Transverse colon (tissue), 4 donors: ENCODE results near the gene ALDH18A1. TPM values are rescaled to one million over a fixed set of nuclear protein-coding genes. Genes with fewer than 3 reads are reported as not detected.
A peak's percentile ranks its signal among the peaks of the same experiment; 100 is the strongest.

Experiments
- DNase-seq: peaks from one replicate; pipeline ENCODE4 v3.0.0-alpha.2; 2019
- H3K27ac ChIP-seq, 4 donors: fragments of 200-600 bp; sonication (generic); 2 replicates each; pipeline ENCODE4 v1.5.1; 2016 to 2018; ENCODE audit warnings: inconsistent platforms in 4 of 4
- H3K27me3 ChIP-seq: fragments of 200-600 bp; sonication (generic); 2 replicates; pipeline ENCODE4 v1.5.1; 2017; ENCODE audit warnings: inconsistent platforms
- H3K36me3 ChIP-seq, 4 donors: fragments of 200-600 bp; sonication (generic); 2 replicates each; pipeline ENCODE4 v1.5.1; 2017 to 2019; ENCODE audit warnings: inconsistent platforms in 4 of 4
- H3K4me1 ChIP-seq, 4 donors: fragments of 200-600 bp; sonication (generic); 2 replicates each; pipeline ENCODE4 v1.5.1; 2017 to 2020; ENCODE audit warnings: inconsistent platforms in 4 of 4
- H3K4me3 ChIP-seq, 4 donors: fragments of 200-600 bp; sonication (generic); 1 replicate in 1 of 4; 2 replicates in 3 of 4; pipeline versions ENCODE4 v1.5.1 to v1.6.1; 2017 to 2019; ENCODE audit warnings: inconsistent platforms in 4 of 4
- H3K9me3 ChIP-seq, 2 donors: fragments of 200-600 bp; sonication (generic); 2 replicates each; pipeline ENCODE4 v1.5.1; 2017 to 2019; ENCODE audit warnings: inconsistent platforms in 2 of 2
- CTCF ChIP-seq, 5 experiments: fragments of 200-600 bp in 3 of 5; fragments of 450-650 bp in 2 of 5; sonication (generic) in 3 of 5; IDR thresholded peaks; 1 replicate in 2 of 5; 2 replicates in 3 of 5; pipeline ENCODE4 v1.5.1; 2016 to 2017; ENCODE audit warnings: antibody characterized with exemption in 5 of 5, inconsistent platforms in 3 of 5, mild to moderate bottlenecking in 2 of 5, moderate library complexity in 1 of 5
- EP300 ChIP-seq: sonication (generic); formaldehyde crosslinking; IDR thresholded peaks from one replicate; pipeline ENCODE4 v1.6.1; 2017; ENCODE audit warnings: antibody characterized with exemption, low read depth
- POLR2A ChIP-seq: fragments of 450-650 bp; IDR thresholded peaks from one replicate; pipeline ENCODE4 v1.6.1; 2016; ENCODE audit warnings: antibody characterized with exemption, mild to moderate bottlenecking, moderate library complexity
- POLR2AphosphoS5 ChIP-seq, 3 donors: sonication (generic); formaldehyde crosslinking; IDR thresholded peaks; one replicate each; pipeline ENCODE4 v1.6.1; 2016; ENCODE audit warnings: antibody characterized with exemption in 3 of 3
- WGBS, 2 donors: methylation state at CpG; one replicate each; pipeline ENCODE4 v1.1.5; 2018; ENCODE audit warnings: low coverage in 1 of 2; 5-methylcytosine and 5-hydroxymethylcytosine counted together
- in situ Hi-C, 4 donors: fragments of 200-750 bp; cut with MboI; loops; one replicate each; pipeline versions ENCODE4 v1.15.0 to v1.15.1; 2017; ENCODE audit warnings: low sequenced_read_pairs in 3 of 4, low pct_ligation_motif_present in 1 of 4, low pct_unique_long_range_greater_than_20kb in 1 of 4
- intact Hi-C: fragments of 100-400 bp; cut with DNase I; formaldehyde crosslinking; loops from one replicate; pipeline ENCODE4 v1.15.1; 2023; ENCODE audit warnings: low total_unique reads
- total RNA-seq, 4 donors: library from RNA; depleted of rRNA; stranded (reverse); fragments of >200 nt; gene quantifications; one replicate each; pipeline ENCODE4 v1.1.0, GENCODE V29; 2016

Gene ALDH18A1
- total RNA-seq, 4 donors from 2014 or later, result 98.7 to 130 (median 116) TPM

GRCh38 chr10:95588025-95588424 lies 68.5 kb downstream of the ALDH18A1 start:
- DNase-seq, result peak; percentile 41
- in situ Hi-C loops, result no loop called here
- WGBS, 2 donors, result 82% methylated on average over 1 of the region's 1 CpG; no CpG with 5 or more reads in 1 of the 2 donors

GRCh38 chr10:95579835-95580535 lies 76.5 kb downstream of the ALDH18A1 start:
- TF ChIP-seq CTCF (IDR thresholded peaks at IDR 0.05) (no peak), POLR2AphosphoS5 (IDR thresholded peaks at IDR 0.05) (no peak), POLR2A (no peak), EP300 (no peak)
- H3K36me3 ChIP-seq, result no peaks in the 10 kb centered on the region
- intact Hi-C loops (no loop called here), in situ Hi-C loops (no loop called here)
- H3K4me1 ChIP-seq, result peaks cover 0 to 3% (median 0%) of the 10 kb centered on the region in 4 donors
- DNase-seq, result no peak
- 60 to 84% methylated on average over 1 to 2 of the region's 2 CpGs for WGBS, 2 donors
- H3K27me3 ChIP-seq, result no peaks in the 10 kb centered on the region
- H3K9me3 ChIP-seq, result no peaks in the 10 kb centered on the region
- no peak overlapping the region for H3K27ac ChIP-seq
- no peak overlapping the region for H3K4me3 ChIP-seq

More at GRCh38 chr10:95588025-95588424, 68.5 kb downstream of the ALDH18A1 start:
- Histone ChIP-seq H3K27ac (no peak overlapping the region), H3K4me3 (no peak overlapping the region), H3K4me1 (no peaks in the 10 kb centered on the region), H3K36me3 (no peaks in the 10 kb centered on the region), H3K9me3 (no peaks in the 10 kb centered on the region), H3K27me3 (no peaks in the 10 kb centered on the region)
- TF ChIP-seq POLR2A (no peak), EP300 (no peak), POLR2AphosphoS5 (IDR thresholded peaks at IDR 0.05) (no peak)
- intact Hi-C loops, result no loop called here

- H3K27ac ChIP-seq, result no peak overlapping the region
- peaks cover 0 to 3% (median 0%) of the 10 kb centered on the region in 4 donors for H3K4me1 ChIP-seq
- TF ChIP-seq EP300 (no peak), POLR2AphosphoS5 (IDR thresholded peaks at IDR 0.05) (no peak), POLR2A (no peak), CTCF (IDR thresholded peaks at IDR 0.05) (no peak)
- H3K9me3 ChIP-seq, result no peaks in the 10 kb centered on the region
- intact Hi-C loops, result no loop called here
- DNase-seq, result no peak
- H3K27me3 ChIP-seq, result no peaks in the 10 kb centered on the region
- WGBS, 2 donors, result 86 to 89% methylated on average over 1 of the region's 1 CpG
- in situ Hi-C loops, result no loop called here
- no peak overlapping the region for H3K4me3 ChIP-seq
- no peaks in the 10 kb centered on the region for H3K36me3 ChIP-seq
These were observed 77.2 kb downstream of the ALDH18A1 start for GRCh38 chr10:95579292-95579691.

- intact Hi-C loops (no loop called here), in situ Hi-C loops (no loop called here)
- 94 to 100% methylated on average over 1 to 2 of the region's 2 CpGs for WGBS, 2 donors
- Histone ChIP-seq H3K9me3 (no peaks in the 10 kb centered on the region), H3K4me1 (peaks cover 0 to 3% (median 0%) of the 10 kb centered on the region in 4 donors), H3K27ac (no peak overlapping the region), H3K4me3 (no peak overlapping the region), H3K27me3 (no peaks in the 10 kb centered on the region), H3K36me3 (no peaks in the 10 kb centered on the region)
- DNase-seq, result no peak
- no peak for TF ChIP-seq POLR2AphosphoS5 (IDR thresholded peaks at IDR 0.05)
- TF ChIP-seq EP300, result no peak
- TF ChIP-seq CTCF (IDR thresholded peaks at IDR 0.05), result no peak
- no peak for TF ChIP-seq POLR2A
These were observed 77.9 kb downstream of the ALDH18A1 start for GRCh38 chr10:95578619-95579018.
